ENCODE results near the gene PXMP2. TPM values are rescaled to one million over a fixed set of nuclear protein-coding genes. Genes with fewer than 3 reads are reported as not detected.

Gene PXMP2
- total RNA-seq, 4 donors from 2014 or later: 40.8 to 72.5 (median 62.3) TPM

- no peak for DNase-seq (ENCODE audit: low spot score in 2 of 2)
- Histone ChIP-seq H3K4me1 (no peaks in the 10 kb centered on the region), H3K9me3 (no peaks in the 10 kb centered on the region), H3K4me3 (no peak overlapping the region), H3K27me3 (no peaks in the 10 kb centered on the region), H3K27ac (no peak overlapping the region), H3K36me3 (peaks cover 5 to 99% (median 45%) of the 10 kb centered on the region in 3 donors)
- 85 to 87% methylated on average over 24 of the region's 24 CpGs for WGBS, 2 donors
- TF ChIP-seq, protein P1, sequence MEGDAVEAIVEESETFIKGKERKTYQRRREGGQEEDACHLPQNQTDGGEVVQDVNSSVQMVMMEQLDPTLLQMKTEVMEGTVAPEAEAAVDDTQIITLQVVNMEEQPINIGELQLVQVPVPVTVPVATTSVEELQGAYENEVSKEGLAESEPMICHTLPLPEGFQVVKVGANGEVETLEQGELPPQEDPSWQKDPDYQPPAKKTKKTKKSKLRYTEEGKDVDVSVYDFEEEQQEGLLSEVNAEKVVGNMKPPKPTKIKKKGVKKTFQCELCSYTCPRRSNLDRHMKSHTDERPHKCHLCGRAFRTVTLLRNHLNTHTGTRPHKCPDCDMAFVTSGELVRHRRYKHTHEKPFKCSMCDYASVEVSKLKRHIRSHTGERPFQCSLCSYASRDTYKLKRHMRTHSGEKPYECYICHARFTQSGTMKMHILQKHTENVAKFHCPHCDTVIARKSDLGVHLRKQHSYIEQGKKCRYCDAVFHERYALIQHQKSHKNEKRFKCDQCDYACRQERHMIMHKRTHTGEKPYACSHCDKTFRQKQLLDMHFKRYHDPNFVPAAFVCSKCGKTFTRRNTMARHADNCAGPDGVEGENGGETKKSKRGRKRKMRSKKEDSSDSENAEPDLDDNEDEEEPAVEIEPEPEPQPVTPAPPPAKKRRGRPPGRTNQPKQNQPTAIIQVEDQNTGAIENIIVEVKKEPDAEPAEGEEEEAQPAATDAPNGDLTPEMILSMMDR (IDR thresholded peaks at IDR 0.05): no peak
- TF ChIP-seq POLR2A (IDR thresholded peaks at IDR 0.05) (no peak), EP300 (IDR thresholded peaks at IDR 0.05) (no peak)
Measured at GRCh38 chr12:132729541-132730320, 42.3 kb downstream of the PXMP2 start.

DNA sequence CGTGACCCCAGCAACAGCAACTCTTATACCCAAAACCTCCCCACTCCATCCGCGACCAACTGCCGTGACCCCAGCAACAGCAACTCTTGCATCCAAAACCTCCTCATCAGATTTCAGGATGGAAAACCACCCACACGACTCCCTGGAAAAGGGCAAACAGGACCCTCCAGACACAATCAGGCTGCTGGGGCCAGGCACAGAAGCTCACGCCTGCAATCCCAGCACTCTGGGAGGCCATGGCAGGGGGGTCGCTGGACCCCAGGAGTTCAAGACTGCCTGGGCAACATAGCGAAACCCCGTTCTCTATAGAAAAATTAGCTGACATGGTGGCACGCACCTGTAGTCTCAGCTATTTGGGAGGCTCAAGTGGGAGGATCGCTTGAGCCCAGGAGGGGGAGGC lies 43.0 kb downstream of the PXMP2 start:
- H3K36me3 ChIP-seq: peaks cover 5 to 99% (median 48%) of the 10 kb centered on the region in 3 donors
- TF ChIP-seq POLR2A (IDR thresholded peaks at IDR 0.05) (no peak), EP300 (IDR thresholded peaks at IDR 0.05) (no peak)
- TF ChIP-seq, protein P1 (IDR thresholded peaks at IDR 0.05): no peak
- no peaks in the 10 kb centered on the region for H3K4me1 ChIP-seq
- WGBS, 2 donors: 87 to 95% methylated on average over 7 to 11 of the region's 11 CpGs
- H3K4me3 ChIP-seq: no peak overlapping the region
- no peak overlapping the region for H3K27ac ChIP-seq
- H3K27me3 ChIP-seq: no peaks in the 10 kb centered on the region
- H3K9me3 ChIP-seq: no peaks in the 10 kb centered on the region
- no peak for DNase-seq (ENCODE audit: low spot score in 2 of 2)

DNA sequence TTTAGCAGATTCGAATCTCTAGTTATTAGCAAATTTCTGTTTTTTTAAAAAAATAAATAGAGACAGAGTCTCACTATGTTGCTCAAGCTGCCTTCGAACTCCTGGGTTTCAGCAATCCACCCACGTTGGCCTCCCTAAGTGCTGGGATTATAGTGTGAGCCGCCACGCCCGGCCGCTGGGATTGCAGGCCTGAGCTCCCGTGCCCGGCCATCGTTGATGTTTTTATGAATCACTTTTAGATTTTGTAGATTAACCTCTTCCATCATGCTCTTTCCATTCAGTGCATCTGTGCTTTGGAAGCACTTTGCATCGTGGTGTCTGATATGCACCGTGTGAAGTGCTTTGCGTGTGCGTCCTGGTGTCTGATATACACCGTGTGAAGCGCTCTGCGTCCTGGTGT lies 44.2 kb downstream of the PXMP2 start:
- no peaks in the 10 kb centered on the region for H3K4me1 ChIP-seq
- H3K27ac ChIP-seq: no peak overlapping the region
- no peak for DNase-seq (ENCODE audit: low spot score in 2 of 2)
- H3K27me3 ChIP-seq: no peaks in the 10 kb centered on the region
- no peaks in the 10 kb centered on the region for H3K9me3 ChIP-seq
- TF ChIP-seq, protein P1 (IDR thresholded peaks at IDR 0.05): no peak
- no peak for TF ChIP-seq EP300 (IDR thresholded peaks at IDR 0.05)
- no peak for TF ChIP-seq POLR2A (IDR thresholded peaks at IDR 0.05)
- no peak overlapping the region for H3K4me3 ChIP-seq
- peaks cover 5 to 99% (median 51%) of the 10 kb centered on the region in 3 donors for H3K36me3 ChIP-seq
- 85 to 89% methylated on average over 17 of the region's 17 CpGs for WGBS, 2 donors

DNA sequence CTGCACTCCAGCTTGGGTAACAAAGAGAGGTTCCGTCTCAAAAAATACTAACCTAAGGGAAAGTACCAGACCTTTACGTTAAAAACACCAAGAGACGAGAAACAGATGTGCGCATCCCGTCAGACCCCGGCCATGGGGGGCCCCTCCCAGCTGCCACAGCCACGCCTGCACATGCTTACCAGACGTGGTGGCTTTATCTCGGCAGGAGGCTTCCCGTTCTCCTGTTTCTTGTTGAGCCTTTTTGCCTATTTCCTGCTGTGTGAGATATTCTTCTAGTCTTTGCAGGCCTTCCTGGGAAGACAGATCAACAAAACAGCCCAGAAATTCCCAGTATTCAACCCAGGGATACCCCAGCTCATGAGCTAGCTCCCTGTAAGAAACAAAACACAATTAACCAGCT lies 46.8 kb downstream of the PXMP2 start:
- TF ChIP-seq, protein P1 (IDR thresholded peaks at IDR 0.05): no peak
- TF ChIP-seq EP300 (IDR thresholded peaks at IDR 0.05): no peak
- Histone ChIP-seq H3K4me3 (no peak overlapping the region), H3K27ac (no peak overlapping the region), H3K27me3 (no peaks in the 10 kb centered on the region), H3K36me3 (peaks cover 2 to 100% (median 44%) of the 10 kb centered on the region in 3 donors), H3K4me1 (no peaks in the 10 kb centered on the region), H3K9me3 (no peaks in the 10 kb centered on the region)
- no peak for DNase-seq (ENCODE audit: low spot score in 2 of 2)
- 74 to 78% methylated on average over 10 of the region's 10 CpGs for WGBS, 2 donors

DNA sequence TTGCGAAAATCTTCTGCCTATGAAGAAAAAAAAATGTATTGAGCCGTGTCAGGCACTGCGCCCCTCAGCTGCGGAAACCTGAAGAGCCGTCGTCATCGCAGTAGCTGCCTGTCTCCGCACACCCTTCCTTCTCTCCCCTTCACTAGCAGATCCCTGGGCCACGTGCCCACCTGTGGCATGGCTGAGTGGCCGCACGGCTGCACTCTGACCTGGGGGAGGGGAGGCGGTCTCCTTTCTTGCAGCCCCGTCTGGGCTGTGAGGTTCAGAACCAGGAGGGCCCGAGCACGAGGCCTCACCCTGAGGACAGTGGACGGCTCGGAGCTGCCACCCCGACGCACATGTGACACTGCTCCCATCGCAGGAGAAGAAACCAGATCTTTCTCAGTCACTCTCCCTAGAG lies 48.1 kb downstream of the PXMP2 start:
- no peak overlapping the region for H3K27ac ChIP-seq
- no peaks in the 10 kb centered on the region for H3K4me1 ChIP-seq
- no peak for DNase-seq (ENCODE audit: low spot score in 2 of 2)
- peaks cover 3 to 100% (median 53%) of the 10 kb centered on the region in 3 donors for H3K36me3 ChIP-seq
- H3K4me3 ChIP-seq: no peak overlapping the region
- H3K9me3 ChIP-seq: no peaks in the 10 kb centered on the region
- no peak for TF ChIP-seq POLR2A (IDR thresholded peaks at IDR 0.05)
- no peak for TF ChIP-seq EP300 (IDR thresholded peaks at IDR 0.05)
- 88 to 93% methylated on average over 20 of the region's 20 CpGs for WGBS, 2 donors
- H3K27me3 ChIP-seq: no peaks in the 10 kb centered on the region

Measured in tibial nerve (tissue), 4 donors.